Measurements from ENCODE around the gene HTR3D.

The HTR3D gene

DNA sequence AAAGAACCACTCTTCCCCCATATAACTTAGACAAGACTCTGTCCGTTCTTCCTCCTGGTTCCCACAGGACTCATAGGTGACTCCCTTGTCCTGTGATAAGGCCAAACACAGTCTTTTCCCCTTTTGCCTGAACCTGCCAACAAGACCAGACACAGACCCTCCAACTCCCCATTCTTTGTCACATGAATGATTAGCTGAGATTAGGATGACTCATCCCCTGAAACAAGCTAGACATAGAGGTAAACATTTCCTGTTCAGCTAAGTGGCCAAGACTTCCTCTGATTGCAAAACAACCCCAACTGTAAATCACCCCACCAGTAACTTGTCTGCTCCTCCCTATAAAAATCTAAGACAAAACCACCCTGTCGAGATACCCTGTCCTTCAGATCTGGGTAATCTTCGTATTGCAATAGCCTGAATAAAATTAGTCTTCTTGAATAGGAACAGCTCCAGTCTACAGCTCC is 53.9 kb downstream of the HTR3D start:
- H3K27ac ChIP-seq, result no peak overlapping the region
- no peaks in the 10 kb centered on the region for H3K36me3 ChIP-seq
- H3K27me3 ChIP-seq, result no peaks in the 10 kb centered on the region
- no peak overlapping the region for H3K4me2 ChIP-seq
- H3K9me3 ChIP-seq, result no peaks in the 10 kb centered on the region
- H3K4me1 ChIP-seq, result peaks cover 6% of the 10 kb centered on the region
- no peaks in the 10 kb centered on the region for H4K20me1 ChIP-seq
- no peak for TF ChIP-seq Cebpa-rat (IDR thresholded peaks at IDR 0.05)
- no peak overlapping the region for H3K4me3 ChIP-seq
- no peak overlapping the region for H3K9ac ChIP-seq
